ENCODE measurements around the gene CTR9.
A peak's percentile ranks its signal among the peaks of the same experiment; 100 is the strongest.

The CTR9 gene

DNA sequence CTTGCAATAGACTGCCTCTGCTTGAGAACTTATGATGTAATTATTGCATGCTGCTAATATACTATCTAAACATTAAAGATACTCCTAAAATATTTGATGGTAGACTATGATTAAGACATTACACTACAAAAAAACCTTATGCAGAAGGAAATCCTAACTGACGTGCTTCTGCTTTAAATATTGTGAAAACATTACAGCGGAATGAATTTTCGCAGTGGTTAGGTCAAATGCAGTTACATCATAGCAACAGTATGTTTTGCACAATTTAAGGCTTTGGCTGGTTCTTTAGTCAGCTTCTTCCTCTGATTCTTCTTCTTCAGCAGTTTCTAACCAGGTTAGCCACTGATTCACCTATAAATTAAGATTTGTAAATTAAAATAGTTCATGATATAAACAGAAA is 46.5 kb downstream of the CTR9 start:
- peak; percentile 44 for DNase-seq (ENCODE audit: low read depth)
- H3K4me3 ChIP-seq (ENCODE audit: low read depth, low read length), result no peak overlapping the region
- no peak for TF ChIP-seq MYC (IDR thresholded peaks at IDR 0.05; ENCODE audit: low read depth, low read length)
- no peak for TF ChIP-seq POLR2A (IDR thresholded peaks at IDR 0.05; ENCODE audit: extremely low read depth, insufficient read length)
- no peak for TF ChIP-seq MAX (IDR thresholded peaks at IDR 0.05; ENCODE audit: low read depth, low read length)
- TF ChIP-seq CTCF (IDR thresholded peaks at IDR 0.05; ENCODE audit: low read depth, low read length), result no peak

- H3K4me3 ChIP-seq (ENCODE audit: low read depth, low read length), result peak overlapping the region; percentile 15
- DNase-seq (ENCODE audit: low read depth), result no peak
- TF ChIP-seq MYC (IDR thresholded peaks at IDR 0.05; ENCODE audit: low read depth, low read length), result no peak
- TF ChIP-seq CTCF (IDR thresholded peaks at IDR 0.05; ENCODE audit: low read depth, low read length), result no peak
- TF ChIP-seq MAX (IDR thresholded peaks at IDR 0.05; ENCODE audit: low read depth, low read length), result no peak
- TF ChIP-seq POLR2A (IDR thresholded peaks at IDR 0.05; ENCODE audit: extremely low read depth, insufficient read length), result no peak
Measured at GRCh38 chr11:10798330-10798928, 47.4 kb downstream of the CTR9 start.

GRCh38 chr11:10800292-10800691 is 49.2 kb downstream of the CTR9 start:
- DNase-seq (ENCODE audit: low read depth), result no peak
- no peak for TF ChIP-seq POLR2A (IDR thresholded peaks at IDR 0.05; ENCODE audit: extremely low read depth, insufficient read length)
- TF ChIP-seq CTCF (IDR thresholded peaks at IDR 0.05; ENCODE audit: low read depth, low read length), result no peak
- no peak for TF ChIP-seq MYC (IDR thresholded peaks at IDR 0.05; ENCODE audit: low read depth, low read length)
- TF ChIP-seq MAX (IDR thresholded peaks at IDR 0.05; ENCODE audit: low read depth, low read length), result no peak
- no peak overlapping the region for H3K4me3 ChIP-seq (ENCODE audit: low read depth, low read length)

DNA sequence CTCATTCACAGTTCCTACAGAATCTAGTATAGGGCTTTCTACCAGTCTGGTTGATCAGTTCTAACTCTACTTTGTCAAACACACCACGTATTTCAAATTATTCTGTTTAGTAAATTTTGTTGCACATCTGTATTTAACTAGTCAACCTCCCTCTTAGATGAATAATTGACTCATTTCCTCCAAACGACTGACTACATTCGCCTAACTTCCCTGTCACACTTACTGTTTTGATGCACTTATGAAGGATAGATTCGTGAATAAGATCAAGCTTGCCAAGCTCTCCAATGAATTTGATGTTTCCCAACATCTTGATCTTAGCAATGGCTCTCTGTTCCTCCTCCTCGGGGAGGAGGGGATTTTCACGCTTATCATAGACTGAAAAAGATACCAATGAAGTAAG is 52.6 kb downstream of the CTR9 start:
- H3K4me3 ChIP-seq (ENCODE audit: low read depth, low read length), result no peak overlapping the region
- TF ChIP-seq MYC (IDR thresholded peaks at IDR 0.05; ENCODE audit: low read depth, low read length) (no peak), POLR2A (IDR thresholded peaks at IDR 0.05; ENCODE audit: extremely low read depth, insufficient read length) (no peak), MAX (IDR thresholded peaks at IDR 0.05; ENCODE audit: low read depth, low read length) (no peak), CTCF (IDR thresholded peaks at IDR 0.05; ENCODE audit: low read depth, low read length) (no peak)
- no peak for DNase-seq (ENCODE audit: low read depth)

DNA sequence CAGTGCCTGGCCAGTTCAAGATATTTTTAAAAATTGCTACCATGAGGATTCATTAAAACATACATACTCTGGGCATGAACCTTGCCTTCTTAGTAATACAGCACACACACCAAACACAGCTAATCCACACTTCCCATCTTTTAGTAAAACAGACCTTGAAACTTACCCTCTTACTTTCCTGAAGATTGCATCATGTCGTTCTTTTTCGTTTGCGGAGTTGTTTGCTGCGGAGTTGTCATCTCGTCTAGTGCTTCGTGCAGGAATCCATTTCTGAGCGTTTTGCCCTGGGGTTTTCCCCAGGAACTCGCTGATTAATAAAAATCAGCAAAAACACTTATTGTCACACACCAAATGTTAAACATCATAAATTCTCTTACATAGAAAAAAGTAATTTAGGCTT is 54.7 kb downstream of the CTR9 start:
- TF ChIP-seq CTCF (IDR thresholded peaks at IDR 0.05; ENCODE audit: low read depth, low read length), result no peak
- no peak for TF ChIP-seq POLR2A (IDR thresholded peaks at IDR 0.05; ENCODE audit: extremely low read depth, insufficient read length)
- no peak for TF ChIP-seq MAX (IDR thresholded peaks at IDR 0.05; ENCODE audit: low read depth, low read length)
- TF ChIP-seq MYC (IDR thresholded peaks at IDR 0.05; ENCODE audit: low read depth, low read length), result no peak
- H3K4me3 ChIP-seq (ENCODE audit: low read depth, low read length), result peak overlapping the region; percentile 89
- no peak for DNase-seq (ENCODE audit: low read depth)

Data from NB4 (cell line).